Measurements from ENCODE around the gene NTMT1.

Gene NTMT1

GRCh38 chr9:129597355-129598088, 28.4 kb upstream of the NTMT1 start:
- peak; percentile 68 to 76 for DNase-seq (ENCODE audit: low read depth in 2 of 2)
- TF ChIP-seq CTCF (IDR thresholded peaks at IDR 0.05; ENCODE audit: low read depth, low read length), result no peak
- peak overlapping the region; percentile 31 to 46 for H3K4me3 ChIP-seq (replicated peaks in 1 of 2; ENCODE audit: low read depth in 2 of 2, low read length in 2 of 2)

DNA sequence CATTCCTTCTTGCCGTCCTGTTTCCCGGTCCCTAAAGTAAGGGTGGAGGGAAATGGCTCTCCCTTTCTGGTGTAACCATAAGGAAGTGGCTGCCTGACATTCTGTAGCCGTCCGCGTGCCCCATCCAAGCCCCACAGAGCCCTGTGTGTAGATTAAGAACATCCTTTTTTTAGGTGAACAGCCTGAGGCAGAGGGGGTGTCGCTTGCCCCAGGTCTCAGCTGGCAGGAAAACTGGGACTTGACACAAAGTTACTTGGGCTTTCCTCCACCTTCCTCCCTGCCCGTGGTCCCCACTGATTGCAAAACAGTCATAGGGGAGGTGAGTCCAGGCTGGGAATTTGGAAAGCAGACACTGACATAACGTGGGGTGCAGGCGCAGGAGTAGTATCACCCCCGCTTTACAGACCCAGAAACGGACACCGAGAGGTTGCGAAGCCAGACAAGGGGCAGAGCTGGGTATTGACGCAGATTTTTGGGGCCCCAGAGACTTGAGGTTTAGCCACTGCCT, 27.8 kb upstream of the NTMT1 start:
- no peak for DNase-seq (ENCODE audit: low read depth in 2 of 2)
- no peak for TF ChIP-seq CTCF (IDR thresholded peaks at IDR 0.05; ENCODE audit: low read depth, low read length)
- H3K4me3 ChIP-seq (replicated peaks in 1 of 2; ENCODE audit: low read depth in 2 of 2, low read length in 2 of 2), result no peak overlapping the region

DNA sequence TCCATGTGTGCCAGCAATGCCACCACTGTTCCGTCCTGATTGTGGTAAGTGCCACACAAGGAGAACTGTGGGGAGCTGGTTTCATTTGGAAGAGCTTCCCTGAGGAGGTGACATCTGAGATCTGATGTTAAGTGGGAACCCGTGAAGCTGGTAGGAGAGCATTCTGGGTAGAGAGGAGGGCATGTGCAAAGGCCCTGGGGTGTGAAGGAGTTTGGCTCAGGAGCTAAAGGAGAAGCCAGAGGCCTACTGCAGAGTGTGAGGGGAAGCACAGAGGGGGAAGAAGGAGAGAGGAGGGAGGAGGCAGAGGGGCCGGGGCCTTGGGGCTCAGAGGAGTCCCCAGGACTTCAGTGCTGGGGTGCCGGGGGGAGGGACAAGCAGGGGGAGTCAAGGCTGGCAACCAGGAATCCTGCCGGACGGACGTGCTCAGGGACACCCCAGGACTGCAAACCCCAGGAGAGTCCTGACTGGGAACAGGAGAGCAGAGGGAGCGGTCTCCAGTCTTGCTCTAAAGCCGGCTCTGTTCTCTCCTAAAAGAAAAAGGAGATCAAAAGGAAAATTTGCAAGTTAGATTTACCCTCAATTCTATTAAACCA, 24.8 kb upstream of the NTMT1 start:
- TF ChIP-seq CTCF (IDR thresholded peaks at IDR 0.05; ENCODE audit: low read depth, low read length), result no peak

GRCh38 chr9:129602598-129603415, 23.2 kb upstream of the NTMT1 start:
- no peak for DNase-seq (ENCODE audit: low read depth in 2 of 2)
- H3K4me3 ChIP-seq (replicated peaks in 1 of 2; ENCODE audit: low read depth in 2 of 2, low read length in 2 of 2), result no peak overlapping the region
- no peak for TF ChIP-seq CTCF (IDR thresholded peaks at IDR 0.05; ENCODE audit: low read depth, low read length)

More for the DNA sequence above, 24.8 kb upstream of the NTMT1 start:
- no peak for DNase-seq (ENCODE audit: low read depth in 2 of 2)
- H3K4me3 ChIP-seq (replicated peaks in 1 of 2; ENCODE audit: low read depth in 2 of 2, low read length in 2 of 2), result no peak overlapping the region

DNA sequence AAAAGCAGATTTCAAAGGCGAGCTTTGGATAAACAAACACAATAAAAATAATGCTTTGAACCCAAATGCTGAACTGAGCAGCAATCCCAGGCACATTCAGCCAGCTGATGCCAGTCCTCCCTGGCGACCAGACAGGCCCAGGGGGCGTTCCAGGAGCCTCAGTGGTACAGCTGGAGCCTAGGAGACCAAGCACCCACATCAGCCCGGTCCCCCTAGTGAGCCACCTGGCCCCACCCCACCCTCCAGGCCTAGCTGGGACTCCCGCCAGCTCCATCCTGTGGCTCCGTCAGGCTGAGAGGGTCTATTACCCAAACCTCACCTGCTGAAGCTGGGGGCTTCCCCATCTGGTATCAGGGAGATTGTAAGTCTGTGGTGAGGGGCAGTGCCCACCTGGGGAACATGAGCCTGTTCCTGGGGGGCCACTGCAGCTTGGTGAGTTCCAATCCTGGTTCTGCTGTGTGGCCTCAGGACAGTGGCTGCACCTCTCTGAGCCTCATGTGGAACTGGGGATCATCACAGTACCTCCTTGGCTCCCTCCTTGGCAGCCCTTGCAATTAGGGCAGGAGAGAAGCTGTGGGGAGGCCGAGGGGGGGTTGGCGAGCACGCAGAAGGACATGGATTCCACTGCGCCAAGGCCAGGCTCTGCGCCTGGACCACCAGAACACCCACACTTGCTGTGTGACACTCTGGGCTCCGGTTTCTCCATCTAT, 21.8 kb upstream of the NTMT1 start:
- TF ChIP-seq CTCF (IDR thresholded peaks at IDR 0.05; ENCODE audit: low read depth, low read length), result no peak
- DNase-seq (ENCODE audit: low read depth in 2 of 2), result no peak
- H3K4me3 ChIP-seq (replicated peaks in 1 of 2; ENCODE audit: low read depth in 2 of 2, low read length in 2 of 2), result no peak overlapping the region

GRCh38 chr9:129604766-129605163, 21.2 kb upstream of the NTMT1 start:
- no peak for DNase-seq (ENCODE audit: low read depth in 2 of 2)
- H3K4me3 ChIP-seq (replicated peaks in 1 of 2; ENCODE audit: low read depth in 2 of 2, low read length in 2 of 2), result no peak overlapping the region
- no peak for TF ChIP-seq CTCF (IDR thresholded peaks at IDR 0.05; ENCODE audit: low read depth, low read length)
